Measurements from ENCODE around the gene PLAAT3. TPM values are rescaled to one million over a fixed set of nuclear protein-coding genes. Genes with fewer than 3 reads are reported as not detected.
A peak's percentile ranks its signal among the peaks of the same experiment; 100 is the strongest.
"Not testable (repeated sequence)": the region's sequence is repeated elsewhere in the genome, so short reads cannot be mapped to it uniquely, and the experiment has no call there.

Gene PLAAT3
- 10 to 100 TPM; 15.8 to 17.3 TPM for total RNA-seq

GRCh38 chr11:63614136-63614671, at the start of gene PLAAT3:
PLAAT3 (minus strand) TSS chr11:63614433; CDS start chr11:63614014, 419 bp downstream.
- POLR2A ChIA-PET: interaction anchor here (0.9 to 1.8 kb wide), 2 partner anchors 63 to 77 kb away, joined by 3 to 11 read pairs; partner anchors contain the start of gene PLAAT4
- Mint-ChIP-seq H3K27me3 (no peaks in the 10 kb centered on the region), H3K4me3 (peak within 1 kb of the TSS; percentile 87), H3K9me3 (no peaks in the 10 kb centered on the region), H3K4me1 (peaks cover 10% of the 10 kb centered on the region), H3K27ac (peak within 1 kb of the TSS; percentile 80), H3K36me3 (no peaks in the 10 kb centered on the region)
- peak; percentile 73 for ATAC-seq (ENCODE audit: low read depth)
- peak; percentile 68 for DNase-seq

DNA sequence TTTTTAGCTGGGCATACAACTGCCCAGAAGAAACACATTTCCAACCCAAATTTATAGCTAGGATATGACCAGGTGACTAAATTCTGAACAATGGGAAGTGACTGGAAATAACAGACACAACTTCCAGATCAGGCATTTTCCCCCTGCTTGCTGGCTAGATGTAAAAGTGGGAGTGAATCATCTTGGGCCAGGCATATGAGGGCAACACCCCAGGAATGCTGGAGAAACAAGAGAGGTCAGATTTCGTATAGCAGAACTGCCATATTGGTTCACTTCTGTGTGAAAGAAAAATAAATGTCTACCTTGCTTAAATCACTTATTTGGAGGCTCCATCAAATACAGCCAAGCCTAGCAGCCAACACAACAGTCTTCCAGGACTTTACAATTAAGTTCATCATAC, 49.6 kb upstream of the PLAAT3 start:
- Mint-ChIP-seq H3K27ac (no peak overlapping the region), H3K9me3 (no peaks in the 10 kb centered on the region), H3K4me3 (no peak overlapping the region), H3K4me1 (peaks cover 22% of the 10 kb centered on the region), H3K36me3 (no peaks in the 10 kb centered on the region), H3K27me3 (no peaks in the 10 kb centered on the region)
- DNase-seq: no peak
- ATAC-seq (ENCODE audit: low read depth): no peak
- POLR2A ChIA-PET: interaction anchor here (1.0 kb wide), 1 partner anchor 10 kb away, joined by 3 read pairs; no protein-coding TSS in a partner anchor

DNA sequence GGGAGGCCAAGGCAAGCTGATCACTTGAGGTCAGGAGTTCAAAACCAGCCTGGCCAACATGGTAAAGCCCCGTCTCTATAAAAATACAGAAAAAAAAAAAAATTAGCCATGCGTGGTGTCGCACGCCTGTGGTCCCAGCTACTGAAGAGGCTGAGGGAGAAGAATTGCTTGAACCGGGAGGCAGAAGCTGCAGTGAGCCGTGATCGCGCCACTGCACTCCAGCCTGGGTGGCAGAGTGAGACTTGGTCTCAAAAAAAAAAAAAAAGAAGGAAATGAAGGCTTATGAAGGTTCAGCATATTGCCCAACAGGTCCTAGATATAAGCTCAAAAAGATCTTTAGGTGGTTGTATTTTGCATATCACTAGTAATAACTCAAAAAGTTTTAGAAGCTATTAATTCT, 46.7 kb upstream of the PLAAT3 start:
- peaks cover 16% of the 10 kb centered on the region for H3K4me1 Mint-ChIP-seq
- H3K9me3 Mint-ChIP-seq: no peaks in the 10 kb centered on the region
- H3K36me3 Mint-ChIP-seq: peaks cover 8% of the 10 kb centered on the region
- no peak for DNase-seq
- no peak for ATAC-seq (ENCODE audit: low read depth)
- H3K27ac Mint-ChIP-seq: no peak overlapping the region
- no peaks in the 10 kb centered on the region for H3K27me3 Mint-ChIP-seq
- no peak overlapping the region for H3K4me3 Mint-ChIP-seq
- POLR2A ChIA-PET: interaction anchor here (0.6 kb wide), 1 partner anchor 1865 kb away, joined by 4 read pairs; no protein-coding TSS in a partner anchor

DNA sequence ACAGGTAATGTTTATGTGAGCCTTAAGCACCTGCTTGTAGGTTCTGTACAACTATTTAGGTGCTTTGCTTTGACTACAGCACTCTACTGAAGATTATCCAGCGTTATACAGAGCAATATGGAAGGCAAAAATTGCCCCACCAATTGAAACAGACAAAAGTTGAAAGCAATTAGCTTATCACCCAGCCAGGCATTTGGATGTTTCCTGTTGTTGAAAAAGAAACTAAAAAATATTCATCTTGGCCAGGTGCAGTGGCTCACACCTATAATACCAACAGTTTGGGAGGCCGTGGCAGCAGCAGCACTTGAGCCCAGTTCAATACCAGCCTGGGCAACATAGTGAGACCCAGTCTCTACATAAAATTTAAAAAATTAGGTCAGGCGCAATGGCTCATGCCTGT, 38.4 kb upstream of the PLAAT3 start:
- H3K27me3 Mint-ChIP-seq: no peaks in the 10 kb centered on the region
- H3K36me3 Mint-ChIP-seq: peaks cover 30% of the 10 kb centered on the region
- H3K27ac Mint-ChIP-seq: peak overlapping the region; percentile 62
- DNase-seq (no peak), ATAC-seq (ENCODE audit: low read depth) (peak; percentile 42)
- POLR2A ChIA-PET: interaction anchor here (0.6 kb wide), 1 partner anchor 34 kb away, joined by 3 read pairs; no protein-coding TSS in a partner anchor
- H3K4me1 Mint-ChIP-seq: peaks cover 12% of the 10 kb centered on the region
- H3K9me3 Mint-ChIP-seq: no peaks in the 10 kb centered on the region
- no peak overlapping the region for H3K4me3 Mint-ChIP-seq

DNA sequence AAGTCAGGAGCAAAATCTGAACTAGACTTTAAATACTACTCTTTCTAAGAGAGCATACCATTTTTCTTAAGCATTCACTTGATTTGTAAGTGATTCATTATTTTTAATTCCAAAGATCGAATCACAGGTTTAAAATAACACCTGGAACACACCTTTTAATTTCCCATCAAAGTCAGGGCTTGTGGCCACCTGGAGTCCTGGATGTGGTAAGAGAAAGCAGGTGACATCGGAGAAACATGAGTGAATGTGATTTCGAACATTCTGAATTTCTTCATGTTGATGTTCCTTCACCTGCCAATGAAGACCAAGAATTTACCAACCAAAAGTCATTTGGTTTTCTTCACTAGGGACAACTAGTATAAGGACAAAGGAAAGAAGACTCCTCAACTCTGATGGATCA, 29.0 kb upstream of the PLAAT3 start:
- DNase-seq (no peak), ATAC-seq (ENCODE audit: low read depth) (no peak)
- H3K36me3 Mint-ChIP-seq: peaks cover 24% of the 10 kb centered on the region
- no peaks in the 10 kb centered on the region for H3K27me3 Mint-ChIP-seq
- H3K4me1 Mint-ChIP-seq: peaks cover 8% of the 10 kb centered on the region
- POLR2A ChIA-PET: no interaction called here
- no peaks in the 10 kb centered on the region for H3K9me3 Mint-ChIP-seq
- no peak overlapping the region for H3K27ac Mint-ChIP-seq
- H3K4me3 Mint-ChIP-seq: no peak overlapping the region

DNA sequence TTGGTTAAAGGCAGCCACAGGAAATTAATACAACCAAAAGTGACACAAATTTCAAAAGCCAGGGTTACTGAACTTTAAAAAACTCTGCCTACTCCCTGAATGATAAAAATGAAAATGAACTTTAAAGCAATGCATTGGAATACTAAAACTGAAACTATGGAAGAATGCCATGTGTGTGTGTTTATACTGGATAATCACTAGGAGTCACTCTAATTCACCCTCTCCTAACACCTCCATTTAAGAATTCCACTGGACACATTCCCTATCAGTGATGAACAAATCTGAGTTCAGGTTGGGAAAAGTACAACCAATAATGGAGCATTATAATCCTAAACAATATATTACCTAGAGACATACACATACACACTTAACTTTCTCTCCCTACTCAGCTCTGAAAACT, 27.5 kb upstream of the PLAAT3 start:
- H3K36me3 Mint-ChIP-seq: peaks cover 21% of the 10 kb centered on the region
- H3K4me3 Mint-ChIP-seq: no peak overlapping the region
- H3K4me1 Mint-ChIP-seq: peaks cover 10% of the 10 kb centered on the region
- ATAC-seq (ENCODE audit: low read depth): no peak
- POLR2A ChIA-PET: no interaction called here
- no peaks in the 10 kb centered on the region for H3K9me3 Mint-ChIP-seq
- no peaks in the 10 kb centered on the region for H3K27me3 Mint-ChIP-seq
- H3K27ac Mint-ChIP-seq: no peak overlapping the region
- no peak for DNase-seq

GRCh38 chr11:63639199-63639832, 25.1 kb upstream of the PLAAT3 start:
- H3K27ac Mint-ChIP-seq: no peak overlapping the region

GRCh38 chr11:63638436-63638835, 24.2 kb upstream of the PLAAT3 start:
- peaks cover 19% of the 10 kb centered on the region for H3K36me3 Mint-ChIP-seq
- H3K9me3 Mint-ChIP-seq; DNase-seq; H3K27ac Mint-ChIP-seq; ATAC-seq (ENCODE audit: low read depth); H3K4me3 Mint-ChIP-seq; H3K27me3 Mint-ChIP-seq: not testable (repeated sequence)
- POLR2A ChIA-PET: interaction anchor here (1.2 kb wide), 1 partner anchor 87 kb away, joined by 3 read pairs; no protein-coding TSS in a partner anchor
- peaks cover 12% of the 10 kb centered on the region for H3K4me1 Mint-ChIP-seq

More at GRCh38 chr11:63639199-63639832, 25.1 kb upstream of the PLAAT3 start:
- no peaks in the 10 kb centered on the region for H3K27me3 Mint-ChIP-seq
- peaks cover 23% of the 10 kb centered on the region for H3K36me3 Mint-ChIP-seq
- H3K4me3 Mint-ChIP-seq: no peak overlapping the region
- H3K9me3 Mint-ChIP-seq: no peaks in the 10 kb centered on the region
- POLR2A ChIA-PET: interaction anchor here (0.9 to 1.2 kb wide), 2 partner anchors 88 to 102 kb away, joined by 3 read pairs; no protein-coding TSS in a partner anchor
- peaks cover 12% of the 10 kb centered on the region for H3K4me1 Mint-ChIP-seq
- DNase-seq (no peak), ATAC-seq (ENCODE audit: low read depth) (no peak)

DNA sequence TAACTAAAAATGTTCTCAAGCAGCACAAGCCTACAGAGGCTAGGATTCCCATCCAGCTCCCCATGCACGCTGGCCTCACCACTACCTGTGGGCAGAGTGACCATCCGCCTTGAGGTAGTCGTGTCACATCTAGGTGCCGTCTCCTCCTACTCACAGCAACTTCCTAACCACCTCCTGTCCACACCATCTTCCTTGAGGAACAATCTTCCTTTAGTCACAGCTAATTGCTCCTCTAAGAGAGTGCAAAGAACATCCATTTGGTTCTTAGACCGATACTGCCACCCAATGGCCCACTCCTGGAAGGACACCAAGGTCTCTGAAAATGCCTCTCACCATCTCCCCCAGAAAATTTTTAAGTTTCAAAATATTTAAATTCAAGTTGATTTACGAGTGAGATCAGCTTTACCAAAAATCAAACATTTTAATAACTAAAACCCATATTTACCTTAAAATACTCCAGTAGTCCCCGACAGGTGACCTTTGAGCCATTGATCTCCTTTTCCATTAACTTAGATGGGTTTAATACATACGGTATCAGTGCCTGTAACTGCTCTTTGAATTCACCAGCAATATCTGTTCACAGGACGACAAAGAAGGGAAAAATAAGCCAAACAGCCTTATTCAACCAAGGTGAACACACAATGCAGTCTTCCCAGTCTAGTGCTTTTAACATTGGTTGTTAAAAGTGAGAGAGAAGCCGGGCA, 21.7 kb upstream of the PLAAT3 start:
- H3K27me3 Mint-ChIP-seq: no peaks in the 10 kb centered on the region
- peak; percentile 71 for ATAC-seq (ENCODE audit: low read depth)
- H3K27ac Mint-ChIP-seq: peak overlapping the region; percentile 5
- H3K36me3 Mint-ChIP-seq: peaks cover 20% of the 10 kb centered on the region
- POLR2A ChIA-PET: interaction anchor here (1.2 to 1.8 kb wide), 3 partner anchors 84 to 156 kb away, joined by 3 to 12 read pairs (median 7); partner anchors contain the start of gene PLAAT4
- DNase-seq: peak; percentile 59
- peaks cover 15% of the 10 kb centered on the region for H3K4me1 Mint-ChIP-seq
- no peaks in the 10 kb centered on the region for H3K9me3 Mint-ChIP-seq
- no peak overlapping the region for H3K4me3 Mint-ChIP-seq

GRCh38 chr11:63629426-63629825, 15.2 kb upstream of the PLAAT3 start:
- DNase-seq (no peak), ATAC-seq (ENCODE audit: low read depth) (no peak)
- Mint-ChIP-seq H3K27me3 (no peaks in the 10 kb centered on the region), H3K27ac (no peak overlapping the region), H3K4me3 (no peak overlapping the region), H3K36me3 (peaks cover 32% of the 10 kb centered on the region), H3K4me1 (peaks cover 5% of the 10 kb centered on the region), H3K9me3 (no peaks in the 10 kb centered on the region)
- POLR2A ChIA-PET: interaction anchor here (1.4 kb wide), 1 partner anchor 93 kb away, joined by 4 read pairs; the partner anchor contains the start of gene PLAAT4

DNA sequence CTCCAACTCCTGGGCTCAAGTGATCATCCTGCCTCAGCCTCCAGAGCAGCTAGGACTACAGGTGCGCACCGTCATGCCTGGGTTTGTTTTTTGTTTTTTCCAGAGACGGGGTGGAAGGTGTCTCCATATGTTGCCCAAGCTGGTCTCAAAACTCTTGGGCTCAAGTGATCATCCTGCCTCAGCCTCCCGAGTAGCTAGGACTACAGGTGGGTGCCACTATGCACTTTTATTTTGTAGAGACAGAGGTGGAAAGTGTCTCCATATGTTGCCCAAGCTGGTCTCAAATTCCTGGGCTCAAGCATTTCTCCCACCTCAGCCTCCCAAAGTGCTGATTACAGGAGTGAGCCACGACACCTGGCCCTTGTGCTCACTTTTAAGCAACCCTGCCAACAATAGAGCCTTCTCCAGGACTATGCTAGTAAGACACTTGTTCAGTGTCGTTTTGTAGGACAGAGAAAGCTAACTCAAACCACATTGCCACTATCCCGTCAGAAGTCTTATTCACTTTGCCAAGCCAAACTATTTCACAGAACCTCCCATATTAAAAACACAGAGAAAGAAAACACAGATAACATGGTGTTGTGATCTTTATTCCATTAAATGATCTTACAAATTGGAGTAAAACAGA, 9.4 kb upstream of the PLAAT3 start:
- peaks cover 7% of the 10 kb centered on the region for H3K4me1 Mint-ChIP-seq
- no peaks in the 10 kb centered on the region for H3K27me3 Mint-ChIP-seq
- no peak overlapping the region for H3K4me3 Mint-ChIP-seq
- DNase-seq: no peak
- H3K9me3 Mint-ChIP-seq: no peaks in the 10 kb centered on the region
- no peak for ATAC-seq (ENCODE audit: low read depth)
- H3K36me3 Mint-ChIP-seq: peaks cover 2% of the 10 kb centered on the region
- H3K27ac Mint-ChIP-seq: no peak overlapping the region
- POLR2A ChIA-PET: interaction anchor here (0.6 kb wide), 1 partner anchor 321 kb away, joined by 4 read pairs; no protein-coding TSS in a partner anchor

- POLR2A ChIA-PET: no interaction called here
- no peak overlapping the region for H3K4me3 Mint-ChIP-seq
- no peaks in the 10 kb centered on the region for H3K27me3 Mint-ChIP-seq
- H3K27ac Mint-ChIP-seq: no peak overlapping the region
- H3K9me3 Mint-ChIP-seq: no peaks in the 10 kb centered on the region
- ATAC-seq (ENCODE audit: low read depth): no peak
- H3K36me3 Mint-ChIP-seq: no peaks in the 10 kb centered on the region
- peaks cover 7% of the 10 kb centered on the region for H3K4me1 Mint-ChIP-seq
- DNase-seq: no peak
Observed at GRCh38 chr11:63622323-63622722, 8.1 kb upstream of the PLAAT3 start.

DNA sequence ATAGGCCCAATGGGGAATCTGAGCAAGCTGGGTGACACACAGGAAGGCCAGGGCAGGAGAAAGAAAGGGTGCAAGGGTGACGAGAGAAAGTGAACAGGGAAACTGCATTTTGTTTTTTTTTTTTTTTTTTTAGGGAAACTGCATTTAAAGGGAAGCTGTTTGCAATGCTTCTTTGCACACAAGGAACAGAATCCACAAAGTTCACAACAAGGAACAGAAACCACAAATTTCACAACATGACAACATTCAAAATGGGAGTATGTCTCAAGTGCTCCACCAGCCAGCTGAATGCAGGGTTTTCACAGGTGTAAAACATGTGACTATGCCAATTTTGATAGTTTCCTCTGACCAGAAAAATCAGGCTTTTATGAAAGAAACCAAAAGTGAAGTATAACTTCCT, 6.8 kb upstream of the PLAAT3 start:
- H3K9me3 Mint-ChIP-seq: no peaks in the 10 kb centered on the region
- peaks cover 7% of the 10 kb centered on the region for H3K4me1 Mint-ChIP-seq
- ATAC-seq (ENCODE audit: low read depth) (no peak), DNase-seq (no peak)
- POLR2A ChIA-PET: interaction anchor here (0.7 kb wide), 1 partner anchor 131 kb away, joined by 3 read pairs; no protein-coding TSS in a partner anchor
- no peaks in the 10 kb centered on the region for H3K36me3 Mint-ChIP-seq
- no peaks in the 10 kb centered on the region for H3K27me3 Mint-ChIP-seq
- H3K27ac Mint-ChIP-seq: no peak overlapping the region
- H3K4me3 Mint-ChIP-seq: no peak overlapping the region

Measured in activated naive CD8-positive, alpha-beta T cell treated with anti-CD3 and anti-CD28 coated beads, Interleukin-2, amount 10 ng/mL, durations not matched to agents 7 days and 5 days (primary cell).